Ecto neural progenitor cell (in vitro differentiated cells): Measurements from ENCODE around the gene PAQR4.
"Not testable (repeated sequence)": the region's sequence is repeated elsewhere in the genome, so short reads cannot be mapped to it uniquely, and the experiment has no call there.

Experiments used
- DNase-seq: peaks from one replicate; pipeline ENCODE4 v3.0.0-alpha.2; 2018; ENCODE audit warnings: low spot score

Gene PAQR4

DNA sequence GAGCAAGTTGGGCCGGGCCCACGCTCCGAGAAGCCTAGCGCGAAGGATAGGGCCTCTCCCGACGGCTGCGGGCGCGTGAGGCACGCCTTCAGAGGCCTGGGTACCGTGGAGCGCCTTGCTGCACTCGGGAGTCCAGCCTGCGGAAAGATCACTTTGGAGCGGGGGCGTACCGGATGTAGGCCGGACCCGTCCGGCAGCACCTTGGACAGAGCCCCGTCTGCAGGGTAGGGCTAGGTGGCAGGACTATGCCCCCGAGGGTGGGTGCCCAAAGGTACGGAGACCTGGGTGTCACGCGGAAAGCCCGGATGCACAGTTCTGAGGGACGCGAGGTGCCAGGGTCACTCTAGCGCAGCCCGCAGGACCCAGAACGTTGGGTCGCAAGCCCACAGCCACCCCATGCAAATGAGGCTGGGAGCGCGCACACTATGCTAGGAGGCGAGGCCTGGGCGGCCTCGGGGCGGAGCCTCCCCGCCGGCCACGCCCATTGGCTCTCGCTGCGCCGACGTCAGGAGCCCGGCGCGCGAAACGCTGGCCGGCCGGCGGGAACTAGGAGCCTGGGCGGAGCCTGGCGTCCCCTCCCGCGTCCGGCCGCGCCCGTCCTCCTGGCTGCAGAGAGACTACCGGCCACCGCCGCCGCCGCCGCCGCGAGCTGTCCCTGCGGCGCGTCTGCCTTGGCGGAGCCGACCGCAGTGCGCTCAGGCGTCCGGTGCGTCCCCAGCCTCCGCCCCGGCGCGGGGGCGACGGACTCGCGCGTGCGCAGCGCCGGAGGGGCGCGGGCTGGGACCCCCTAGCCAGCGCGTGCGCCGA lies at the start of gene PAQR4:
PAQR4 (plus strand) TSS at position 611 of the 807 bp plus-strand sequence. CDS start 327 bp downstream, outside the sequence.
- DNase-seq: peak; percentile 94

DNA sequence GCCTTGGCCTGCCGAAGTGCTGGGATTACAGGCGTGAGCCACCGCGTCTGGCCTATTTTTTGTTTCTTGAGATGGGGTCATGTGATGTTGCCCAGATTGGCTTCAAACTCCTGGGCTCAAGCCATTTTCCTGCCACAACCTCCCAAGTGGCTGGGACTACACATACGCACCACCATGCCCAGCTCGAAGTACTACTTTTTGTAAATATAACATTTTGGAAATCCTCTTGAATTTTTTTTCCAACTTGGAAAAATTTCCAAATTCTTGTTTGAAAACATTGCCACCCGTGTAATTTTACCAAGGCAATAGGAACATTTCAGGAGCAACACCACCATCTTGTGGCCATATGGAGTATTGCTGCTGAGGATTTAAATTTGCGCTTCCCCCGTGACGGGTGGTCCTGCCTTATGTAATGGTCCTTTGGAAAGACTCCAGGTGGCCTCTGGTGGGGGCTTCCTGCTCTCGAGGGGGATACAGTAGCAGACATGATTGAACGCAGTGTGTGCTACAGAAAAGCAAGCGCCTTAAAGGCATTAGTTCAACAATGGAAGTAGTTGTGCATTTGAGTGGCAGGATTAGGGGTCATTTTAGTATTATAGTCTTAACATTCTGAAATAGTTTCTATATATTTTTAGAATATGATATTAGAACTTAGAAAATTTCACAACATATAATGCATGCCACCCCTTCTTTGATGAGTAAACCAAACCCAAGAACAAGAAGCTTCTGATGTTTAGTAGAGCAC lies 49.5 kb upstream of the PAQR4 start:
- peak; percentile 72 for DNase-seq

DNA sequence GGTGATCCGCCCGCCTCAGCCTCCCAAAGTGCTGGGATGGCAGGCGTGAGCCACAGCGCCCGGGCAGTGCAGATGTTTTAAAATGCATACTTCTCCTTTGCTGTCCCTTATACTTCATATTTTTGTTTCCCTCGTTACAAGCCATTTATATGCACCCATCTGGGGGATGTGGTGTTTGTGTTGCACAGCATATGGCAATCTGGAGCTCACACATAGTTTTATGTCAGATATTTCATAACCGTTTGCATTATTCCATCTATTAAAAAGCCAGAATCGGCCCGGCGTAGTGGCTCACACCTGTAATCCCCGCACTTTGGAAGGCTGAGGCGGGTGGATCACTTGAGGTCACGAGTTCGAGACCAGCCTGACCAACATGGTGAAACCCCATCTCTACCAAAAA lies 45.7 kb upstream of the PAQR4 start:
- DNase-seq: no peak

DNA sequence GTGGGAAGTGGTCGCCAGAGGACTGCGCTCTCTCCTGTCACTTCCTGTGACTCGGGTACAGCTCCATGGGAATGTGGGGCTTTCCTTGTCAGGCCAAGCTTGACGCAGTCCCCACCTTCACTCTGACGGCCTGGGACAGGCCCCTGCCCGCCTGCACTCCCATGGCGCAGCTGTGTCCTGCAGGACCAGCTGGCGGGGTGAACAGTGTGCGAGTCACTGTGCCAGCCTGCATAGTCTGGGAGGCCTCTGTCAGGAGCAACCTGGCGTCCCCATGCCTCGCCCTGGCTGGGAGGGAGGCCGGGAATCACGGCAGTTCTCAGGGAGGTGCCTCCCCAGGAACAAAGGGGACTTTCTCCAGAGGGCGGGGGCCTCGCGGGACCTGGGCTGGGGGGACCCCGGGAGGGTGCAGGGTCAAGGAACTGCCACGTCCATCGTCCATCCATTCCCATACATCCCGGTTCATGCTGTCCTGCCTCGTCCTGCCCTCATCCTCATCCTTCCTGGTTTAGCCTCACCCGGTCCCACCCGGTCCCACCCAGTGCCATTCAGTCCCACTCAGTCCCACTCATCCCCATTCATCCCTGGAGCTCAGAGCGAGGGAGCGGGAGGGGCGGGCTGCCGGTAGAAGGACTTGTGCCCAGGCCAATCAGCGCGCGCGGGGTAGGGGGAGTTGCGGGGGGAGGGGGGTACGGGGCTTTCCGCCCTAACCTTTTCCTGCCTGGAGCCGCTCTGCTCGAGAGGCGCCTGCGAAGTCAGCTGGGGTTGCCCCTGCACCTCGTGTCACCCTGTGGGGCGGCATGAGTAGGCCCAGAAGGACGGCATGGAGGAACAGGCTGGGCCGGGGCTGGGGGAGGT lies 44.0 kb upstream of the PAQR4 start:
- peak; percentile 81 for DNase-seq

DNA sequence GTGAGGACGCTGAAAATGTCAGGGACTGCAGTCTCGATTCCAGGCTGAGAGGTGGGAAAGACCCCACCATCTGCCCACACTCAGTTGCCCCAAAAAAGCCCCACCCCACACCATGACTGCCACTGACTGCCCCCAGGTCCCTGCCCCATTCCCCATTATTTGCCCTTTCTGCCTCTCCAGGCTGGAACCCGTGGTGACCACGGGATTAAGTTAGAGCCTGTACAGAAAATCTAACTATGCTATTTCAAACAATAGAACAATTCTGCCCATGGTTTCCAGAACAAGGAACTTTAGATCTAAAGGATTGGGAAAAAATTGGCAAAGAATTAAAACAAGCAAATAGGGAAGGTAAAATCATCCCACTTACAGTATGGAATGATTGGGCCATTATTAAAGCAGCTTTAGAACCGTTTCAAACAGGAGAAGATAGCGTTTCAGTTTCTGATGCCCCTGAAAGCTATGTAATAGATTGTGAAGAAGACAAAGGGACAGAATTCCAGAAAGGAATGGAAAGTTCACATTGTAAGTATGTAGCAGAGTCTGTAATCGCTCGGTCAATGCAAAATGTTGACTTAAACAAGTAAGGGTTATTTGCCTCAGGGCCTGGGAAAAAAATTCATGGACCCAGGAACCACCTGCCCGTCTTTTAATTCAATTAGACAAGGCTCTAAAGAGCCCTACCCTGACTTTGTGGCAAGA lies 43.0 kb upstream of the PAQR4 start:
- DNase-seq: no peak

DNA sequence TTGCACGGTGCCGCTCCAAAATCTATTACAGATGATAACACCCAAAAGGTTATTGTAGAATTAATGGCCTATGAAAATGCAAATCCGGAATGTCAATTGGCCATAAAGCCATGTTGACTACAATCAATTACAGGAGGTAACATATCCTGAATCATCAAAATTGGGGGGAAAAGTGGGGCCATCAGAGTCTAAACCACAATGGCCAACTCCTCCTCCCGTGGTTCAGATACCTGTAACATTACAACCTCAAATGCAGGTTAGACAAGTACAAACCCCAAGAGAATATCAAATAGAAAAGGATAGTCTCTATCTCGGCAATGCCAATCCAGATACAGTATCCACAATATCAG lies 42.5 kb upstream of the PAQR4 start:
- DNase-seq: no peak

DNA sequence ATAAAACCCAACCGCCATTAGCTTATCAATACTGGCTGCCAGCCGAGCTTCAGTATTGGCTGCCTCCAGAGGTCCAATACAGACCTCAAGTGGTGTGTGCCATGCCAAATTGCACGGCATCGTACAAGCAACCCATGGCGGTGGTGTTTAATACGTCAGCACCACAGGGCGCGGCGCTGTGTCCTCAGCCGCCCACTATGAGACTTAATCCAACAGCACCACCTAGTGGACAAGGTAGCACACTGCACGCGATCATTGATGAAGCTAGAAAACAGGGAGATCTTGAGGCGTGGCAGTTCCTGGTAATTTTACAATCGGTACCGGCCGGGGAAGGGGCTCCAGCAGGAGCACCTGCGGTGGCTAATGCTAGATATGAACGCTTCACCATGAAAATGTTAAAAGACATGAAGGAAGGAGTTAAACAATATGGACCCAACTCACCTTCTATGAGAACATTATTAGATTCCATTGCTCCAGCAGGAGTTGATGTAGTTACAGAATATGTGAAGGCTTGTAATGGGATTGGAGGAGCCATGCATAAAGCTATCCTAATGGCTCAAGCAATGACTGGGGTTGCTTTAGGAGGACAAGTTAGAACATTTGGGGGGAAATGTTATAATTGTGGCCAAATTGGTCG lies 42.0 kb upstream of the PAQR4 start:
- DNase-seq: peak; percentile 89

DNA sequence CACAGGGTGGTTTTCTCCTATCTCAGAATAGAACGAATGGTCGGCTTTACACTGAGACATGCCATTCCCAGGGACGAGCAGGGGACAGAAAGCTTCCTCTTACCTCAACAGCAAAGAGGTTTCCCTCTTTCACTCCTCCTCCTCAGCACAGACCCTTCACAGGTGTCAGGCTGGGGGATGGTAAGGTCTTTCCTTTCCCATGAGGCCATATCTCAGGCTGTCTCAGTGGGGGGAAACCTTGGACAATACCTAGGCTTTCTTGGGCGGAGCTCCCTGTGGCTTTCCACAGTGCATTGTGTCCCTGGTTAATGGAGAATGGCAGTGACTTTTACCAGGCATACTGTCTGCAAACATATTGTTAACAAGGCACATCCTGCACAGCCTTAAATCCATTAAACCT lies 41.0 kb upstream of the PAQR4 start:
- not testable (repeated sequence) for DNase-seq

DNA sequence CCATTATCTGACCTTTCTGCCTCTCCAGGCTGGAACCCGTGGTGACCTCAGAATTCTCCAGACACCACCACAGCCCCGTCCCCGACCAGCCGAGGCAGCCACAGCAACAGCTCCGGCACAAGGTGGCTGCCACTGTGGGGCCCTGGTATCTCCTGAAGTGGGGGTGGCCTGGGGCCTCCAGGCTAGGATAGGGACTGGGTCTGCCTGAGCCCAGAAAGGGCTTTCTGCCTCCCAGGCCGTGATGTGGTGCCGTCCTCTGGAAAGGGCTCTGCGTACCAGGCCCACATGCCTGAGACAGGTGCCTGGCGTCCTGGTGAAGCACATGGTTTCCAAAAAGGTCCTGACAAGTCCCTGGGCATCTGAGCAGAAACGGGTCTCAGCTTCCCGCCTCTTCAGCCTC lies 40.4 kb upstream of the PAQR4 start:
- DNase-seq: no peak

DNA sequence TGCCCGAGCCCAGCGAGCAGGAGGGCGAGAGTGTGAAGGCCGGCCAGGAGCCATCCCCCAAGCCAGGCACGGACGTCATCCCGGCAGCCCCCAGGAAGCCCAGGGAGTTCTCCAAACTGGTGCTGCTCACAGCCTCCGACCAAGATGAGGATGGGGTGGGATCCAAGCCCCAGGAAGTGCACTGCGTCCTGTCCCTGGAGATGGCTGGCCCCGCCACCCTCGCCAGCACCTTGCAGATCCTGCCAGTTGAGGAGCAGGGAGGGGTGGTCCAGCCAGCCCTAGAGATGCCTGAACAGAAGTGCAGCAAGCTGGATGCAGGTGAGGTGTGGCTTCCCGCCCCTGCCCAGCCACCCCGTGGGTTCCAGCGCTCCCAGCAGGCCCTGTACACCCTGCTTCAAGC lies 39.5 kb upstream of the PAQR4 start:
- no peak for DNase-seq

DNA sequence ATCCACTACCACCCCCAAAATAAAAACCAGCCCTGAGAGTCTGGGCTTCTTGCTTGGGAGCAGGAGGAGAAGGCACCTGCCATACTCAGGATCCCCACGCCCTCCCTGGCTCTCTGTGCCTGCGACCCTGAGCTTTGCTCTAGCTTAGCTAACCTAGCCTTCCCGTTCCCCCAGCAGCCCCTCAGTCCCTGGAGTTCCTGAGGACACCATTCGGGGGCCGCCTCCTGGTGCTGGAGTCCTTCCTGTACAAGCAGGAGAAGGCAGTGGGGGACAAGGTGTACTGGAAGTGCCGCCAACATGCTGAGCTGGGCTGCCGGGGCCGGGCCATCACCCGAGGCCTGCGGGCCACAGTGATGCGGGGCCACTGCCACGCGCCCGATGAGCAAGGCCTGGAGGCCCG lies 38.9 kb upstream of the PAQR4 start:
- no peak for DNase-seq

DNA sequence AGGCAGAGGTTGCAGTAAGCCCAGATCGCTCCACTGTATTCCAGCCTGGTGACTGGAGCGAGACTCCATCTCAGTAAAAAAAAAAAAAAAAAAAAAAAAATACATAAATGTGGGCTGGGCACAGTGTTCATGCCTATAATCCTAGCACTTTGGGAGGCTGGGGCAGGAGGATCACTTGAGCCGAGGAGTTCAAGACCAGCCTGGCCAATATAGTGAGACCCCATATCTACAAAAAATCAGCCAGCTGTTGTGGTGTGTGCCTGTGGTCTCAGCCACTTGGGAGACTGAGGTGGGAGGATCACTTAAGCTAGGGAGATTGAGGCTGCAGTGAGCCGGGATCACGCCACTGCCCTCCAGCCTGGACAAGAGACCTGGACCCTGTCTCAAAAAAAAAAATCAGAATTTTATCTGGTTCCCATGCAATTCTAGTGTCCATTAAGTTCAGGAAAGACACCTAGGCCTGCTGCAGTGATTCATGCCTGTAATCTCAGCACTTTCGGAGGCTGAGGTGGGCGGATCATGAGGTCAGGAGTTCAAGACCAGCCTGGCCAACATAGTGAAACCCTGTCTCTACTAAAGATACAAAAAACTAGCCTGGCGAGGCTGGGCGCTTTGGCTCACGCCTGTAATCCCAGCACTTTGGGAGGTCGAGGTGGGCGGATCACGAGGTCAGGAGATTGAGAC lies 37.8 kb upstream of the PAQR4 start:
- not testable (repeated sequence) for DNase-seq

DNA sequence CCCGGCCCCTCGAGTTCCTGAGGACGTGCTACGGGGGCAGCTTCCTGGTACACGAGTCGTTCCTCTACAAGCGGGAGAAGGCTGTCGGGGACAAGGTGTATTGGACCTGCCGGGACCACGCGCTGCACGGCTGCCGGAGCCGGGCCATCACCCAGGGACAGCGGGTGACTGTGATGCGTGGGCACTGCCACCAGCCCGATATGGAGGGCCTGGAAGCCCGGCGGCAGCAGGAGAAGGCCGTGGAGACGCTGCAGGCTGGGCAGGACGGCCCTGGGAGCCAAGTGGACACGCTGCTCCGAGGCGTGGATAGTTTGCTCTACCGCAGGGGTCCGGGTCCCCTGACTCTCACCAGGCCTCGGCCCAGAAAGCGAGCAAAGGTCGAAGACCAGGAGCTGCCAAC lies 36.0 kb upstream of the PAQR4 start:
- DNase-seq: no peak

DNA sequence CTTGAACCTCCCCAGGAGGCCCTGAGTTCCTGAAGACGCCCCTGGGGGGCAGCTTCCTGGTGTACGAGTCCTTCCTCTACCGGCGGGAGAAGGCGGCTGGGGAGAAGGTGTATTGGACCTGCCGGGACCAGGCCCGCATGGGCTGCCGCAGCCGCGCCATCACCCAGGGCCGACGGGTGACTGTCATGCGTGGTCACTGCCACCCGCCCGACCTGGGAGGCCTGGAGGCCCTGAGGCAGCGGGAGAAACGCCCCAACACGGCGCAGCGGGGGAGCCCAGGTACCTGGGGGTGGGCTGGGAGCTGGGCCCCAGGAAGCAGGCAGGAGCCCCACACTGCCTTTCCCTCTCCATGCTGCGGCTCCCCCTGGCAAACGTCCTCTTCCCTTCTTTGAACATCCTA lies 35.4 kb upstream of the PAQR4 start:
- DNase-seq: no peak

DNA sequence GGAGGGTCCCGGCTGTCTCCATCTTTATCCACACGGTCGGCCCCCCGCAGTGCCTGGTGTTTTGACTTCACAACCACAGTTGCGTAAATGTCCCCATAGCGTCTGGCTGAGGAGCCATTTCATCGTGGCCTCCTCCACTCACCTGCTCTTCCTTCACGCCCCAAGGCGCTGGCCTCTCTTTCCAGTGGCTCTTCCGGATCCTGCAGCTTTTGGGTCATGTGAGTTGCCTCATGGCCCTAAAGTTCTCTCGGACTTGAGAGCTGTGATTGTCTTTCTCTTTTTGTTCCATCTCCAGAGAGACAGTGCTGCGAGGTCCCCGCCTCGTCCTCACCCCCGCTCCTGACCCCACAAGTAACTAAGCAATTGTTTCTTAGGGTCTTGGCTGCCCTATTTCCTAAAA lies 34.7 kb upstream of the PAQR4 start:
- DNase-seq: no peak

DNA sequence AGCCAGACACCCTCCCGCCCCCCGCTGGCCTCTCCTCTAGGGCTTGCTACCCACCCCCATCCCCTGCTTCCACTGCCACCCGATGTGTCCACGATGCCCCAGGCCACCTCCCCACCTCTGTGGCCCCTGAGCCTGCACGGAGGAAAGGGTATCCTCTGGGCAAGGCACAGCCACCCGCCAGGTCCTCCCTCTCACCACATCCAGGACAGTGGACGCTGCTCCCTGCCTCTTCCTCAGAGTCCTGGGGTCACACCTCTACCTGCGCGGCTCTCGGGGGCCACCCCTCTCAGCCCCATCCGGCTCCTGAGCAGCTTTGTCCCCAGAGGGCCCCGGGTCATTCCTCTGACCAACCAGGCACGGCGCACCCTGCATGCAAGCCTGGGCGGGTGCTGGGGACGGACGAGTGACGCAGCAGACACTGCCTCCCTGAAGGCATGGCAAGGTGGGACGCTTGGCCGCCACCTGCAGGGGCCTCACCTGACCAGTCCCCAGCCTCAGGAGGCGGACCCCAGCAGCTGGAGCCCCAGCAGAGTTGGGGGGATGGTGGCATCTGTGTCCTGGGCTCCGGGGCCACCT lies 32.6 kb upstream of the PAQR4 start:
- DNase-seq: no peak

DNA sequence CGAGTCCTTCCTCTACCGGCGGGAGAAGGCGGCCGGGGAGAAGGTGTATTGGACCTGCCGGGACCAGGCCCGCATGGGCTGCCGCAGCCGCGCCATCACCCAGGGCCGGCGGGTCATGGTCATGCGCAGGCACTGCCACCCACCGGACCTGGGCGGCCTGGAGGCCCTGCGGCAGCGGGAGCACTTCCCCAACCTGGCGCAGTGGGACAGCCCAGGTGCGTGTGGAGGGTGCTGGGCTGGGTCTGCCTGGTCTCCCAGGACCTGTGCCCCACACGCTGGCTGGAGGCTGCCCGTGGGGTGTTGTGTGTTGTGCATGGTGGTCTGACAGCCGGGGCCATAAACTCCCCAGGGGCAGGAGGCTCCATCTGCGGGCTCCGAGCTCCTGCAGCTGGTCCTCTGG lies 32.0 kb upstream of the PAQR4 start:
- no peak for DNase-seq

DNA sequence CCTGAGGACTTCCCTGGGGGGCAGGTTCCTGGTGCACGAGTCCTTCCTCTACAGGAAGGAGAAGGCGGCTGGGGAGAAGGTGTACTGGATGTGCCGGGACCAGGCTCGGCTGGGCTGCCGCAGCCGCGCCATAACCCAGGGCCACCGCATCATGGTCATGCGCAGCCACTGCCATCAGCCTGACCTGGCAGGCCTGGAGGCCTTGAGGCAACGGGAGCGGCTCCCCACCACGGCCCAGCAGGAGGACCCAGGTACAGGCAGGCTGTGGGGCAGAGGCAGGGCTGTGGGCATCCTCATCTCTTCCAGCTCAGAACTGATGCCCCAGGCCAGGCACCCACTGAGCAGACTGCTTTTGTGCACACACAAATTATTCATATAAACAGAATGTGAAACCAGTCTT lies 30.9 kb upstream of the PAQR4 start:
- DNase-seq: no peak

DNA sequence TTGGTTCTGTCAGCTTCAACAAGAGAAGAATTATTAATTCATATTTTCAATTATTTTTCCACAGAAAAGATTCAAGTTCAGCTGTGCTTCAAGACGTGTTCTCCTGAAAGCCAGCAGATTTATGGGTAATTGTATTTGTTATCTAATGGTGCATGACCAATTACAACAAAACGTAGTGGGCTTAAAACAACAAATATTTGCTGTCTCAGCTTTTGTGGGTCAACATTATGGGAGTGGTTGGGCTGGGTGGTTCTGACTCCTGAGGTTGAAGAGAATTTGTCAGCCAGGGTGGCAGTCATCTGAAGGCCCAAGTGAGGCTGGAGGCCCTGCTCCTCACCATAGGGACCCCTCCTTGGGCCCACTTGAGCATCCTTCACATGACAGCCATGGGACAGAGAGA lies 29.2 kb upstream of the PAQR4 start:
- DNase-seq: no peak

DNA sequence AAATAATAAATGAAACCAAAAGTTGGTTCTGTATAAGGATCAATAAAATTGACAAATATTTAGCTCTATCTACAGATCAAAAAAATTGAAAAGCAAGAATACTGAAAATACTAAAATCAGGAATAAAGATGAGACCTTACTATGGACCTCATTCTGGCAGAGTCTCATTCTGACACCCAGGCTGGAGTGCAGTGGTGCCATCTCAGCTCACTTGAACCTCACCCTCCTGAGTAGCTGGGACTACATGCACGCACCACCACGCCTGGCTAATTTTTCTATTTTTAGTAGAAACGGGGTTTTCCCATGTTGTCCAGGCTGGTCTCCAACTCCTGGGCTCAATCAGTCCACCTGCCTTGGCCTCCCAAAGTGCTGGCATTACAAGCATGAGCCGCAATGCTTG lies 27.1 kb upstream of the PAQR4 start:
- no peak for DNase-seq

DNA sequence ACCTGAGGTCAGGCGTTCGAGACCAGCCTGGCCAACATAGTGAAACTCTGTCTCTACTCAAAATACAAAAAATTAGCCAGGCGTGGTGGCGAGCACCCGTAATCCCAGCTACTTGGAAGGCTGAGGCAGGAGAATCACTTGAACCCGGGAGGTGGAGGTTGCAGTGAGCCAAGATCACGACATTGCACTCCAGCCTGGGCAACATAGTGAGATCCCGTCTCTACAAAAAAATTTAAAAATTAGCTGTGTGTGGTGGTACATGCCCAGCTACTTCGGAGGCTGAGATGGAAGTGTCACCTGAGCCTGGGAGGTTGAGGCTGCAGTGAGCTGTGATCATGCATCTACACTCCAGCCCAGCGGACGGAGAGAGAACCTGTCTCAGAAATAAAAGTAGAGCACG lies 25.4 kb upstream of the PAQR4 start:
- not testable (repeated sequence) for DNase-seq
